HG02852 (cell line): ENCODE data around the gene CCDC182.

Source experiments
- ATAC-seq: cut with Tn5 transposase; IDR thresholded peaks from one replicate; pipeline ENCODE4 v1.9.1; 2021; ENCODE audit warnings: mild to moderate bottlenecking, moderate library complexity; ENCODE audit not compliant: unreplicated experiment

Gene CCDC182

DNA sequence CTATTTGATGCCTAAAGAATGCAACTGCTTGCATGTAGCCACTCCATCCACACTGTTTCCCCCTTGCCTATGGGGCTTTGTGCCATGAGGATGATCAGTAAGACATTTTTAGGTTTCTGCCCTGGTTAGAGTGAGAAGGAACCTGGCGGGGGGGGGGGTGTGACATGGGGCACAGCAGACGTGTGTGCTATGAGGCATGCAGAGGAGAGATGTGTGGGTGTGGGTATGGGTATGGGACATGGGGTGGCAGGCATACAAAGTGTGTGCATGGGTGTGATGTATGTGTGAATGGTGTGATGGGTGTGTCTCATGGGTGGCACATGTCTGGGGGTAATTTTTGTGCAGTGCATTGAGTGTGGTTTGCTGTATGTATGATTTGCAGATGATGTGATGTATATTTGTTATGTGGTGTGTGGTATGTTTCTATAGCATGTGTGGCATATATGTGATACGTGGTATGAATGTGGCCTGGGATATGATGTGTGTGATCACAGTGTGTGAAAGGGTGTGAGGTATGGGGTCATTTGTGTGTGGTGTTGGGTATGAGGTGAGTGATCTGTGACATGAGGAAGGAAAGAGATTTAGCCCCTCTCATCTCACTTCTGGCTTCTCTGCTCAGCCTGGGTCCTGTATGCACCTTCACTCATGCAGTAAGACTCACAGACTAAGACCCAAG is 14.9 kb downstream of the CCDC182 start:
- no peak for ATAC-seq

DNA sequence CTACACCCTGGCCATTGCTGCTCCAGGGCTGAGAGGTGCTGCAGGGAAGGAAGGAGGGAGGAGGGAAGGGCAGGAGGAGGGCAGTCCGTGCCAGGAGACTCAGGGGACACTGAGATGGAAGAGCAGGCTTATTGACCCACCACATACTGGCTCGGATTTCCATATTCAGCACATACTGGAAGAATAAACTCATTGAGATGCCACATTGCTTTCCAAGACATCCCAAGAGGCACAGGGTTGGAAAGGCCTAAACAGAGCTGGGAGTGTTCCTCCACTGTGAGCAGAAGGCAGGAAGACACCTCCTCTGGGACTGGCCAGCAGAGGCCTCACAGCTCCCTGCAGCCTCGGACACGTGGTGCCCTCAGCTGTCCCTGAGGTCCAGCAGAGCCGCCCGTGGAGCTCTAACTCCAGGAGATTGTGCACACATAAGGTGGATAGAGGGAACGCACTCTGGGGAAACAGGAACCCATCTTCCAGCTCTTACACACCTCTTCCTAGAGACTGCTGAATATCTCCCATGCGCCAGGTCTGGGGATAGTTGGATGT is 17.4 kb downstream of the CCDC182 start:
- ATAC-seq: no peak

DNA sequence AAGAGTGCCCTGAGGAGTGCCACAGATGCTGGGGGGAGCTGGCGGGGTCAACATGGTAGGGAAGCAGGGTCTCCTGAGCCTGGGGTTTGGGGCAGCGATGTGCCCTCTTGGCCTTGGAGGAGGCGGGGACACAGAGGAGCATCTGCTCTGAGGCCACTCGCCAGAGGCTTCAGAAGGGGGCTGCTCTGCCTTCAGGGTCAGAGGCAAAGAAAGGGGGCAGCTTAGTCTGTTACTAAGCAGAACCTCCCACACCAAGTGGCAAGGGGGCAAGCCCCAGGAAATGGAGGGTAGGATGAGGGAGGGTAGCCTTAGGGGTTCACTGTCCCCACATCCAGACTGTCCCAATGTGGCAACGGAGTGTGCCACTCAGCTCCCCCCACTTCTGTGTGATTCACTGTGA is 18.3 kb downstream of the CCDC182 start:
- no peak for ATAC-seq

DNA sequence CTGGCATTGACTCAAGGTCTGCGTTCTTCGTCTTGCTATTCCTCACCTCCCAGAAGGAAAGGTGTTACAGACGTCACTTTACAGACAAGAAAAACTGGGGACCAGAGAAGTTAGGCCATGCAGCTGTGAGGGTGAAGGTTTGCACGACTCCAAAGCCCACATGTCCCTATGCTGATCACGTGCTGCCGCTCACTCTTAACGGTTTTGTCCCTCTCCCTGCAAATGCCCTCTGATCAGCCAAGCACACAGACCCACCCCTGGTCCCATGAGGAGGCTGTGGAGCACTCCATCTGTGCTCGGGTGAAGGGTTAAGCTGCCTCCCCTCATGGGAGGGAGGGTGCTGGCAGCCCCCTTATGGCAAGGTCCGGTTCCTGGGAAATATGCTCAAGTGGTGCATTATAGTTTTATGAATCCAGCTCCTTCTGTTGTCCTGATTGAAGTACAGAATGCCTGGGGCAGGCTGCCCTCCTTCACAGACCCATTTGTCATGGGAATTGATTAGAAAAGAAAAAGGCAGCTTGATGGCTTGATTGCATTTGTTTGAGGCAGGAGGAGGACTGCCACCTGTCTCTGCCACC is 18.8 kb downstream of the CCDC182 start:
- ATAC-seq: no peak

DNA sequence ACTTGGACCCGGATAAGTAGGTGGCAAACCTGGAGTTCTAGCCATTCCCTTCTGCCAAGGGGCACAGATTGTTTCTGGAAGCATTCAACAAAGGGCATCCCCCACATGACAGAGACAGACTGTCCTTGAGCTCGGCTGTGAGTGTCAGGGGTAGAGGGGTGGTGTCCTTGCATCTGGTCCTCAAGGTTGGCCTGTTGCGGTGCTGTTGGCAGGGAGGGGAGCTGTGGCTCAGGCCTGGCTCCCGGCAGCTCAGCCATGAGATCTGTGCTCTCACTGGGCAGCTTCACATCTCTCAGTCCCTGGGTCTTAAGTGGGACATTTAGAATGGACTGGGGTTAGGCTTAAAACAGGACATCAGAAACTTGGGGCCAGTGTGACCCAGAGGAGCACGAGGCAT is 20.4 kb downstream of the CCDC182 start:
- ATAC-seq: no peak

DNA sequence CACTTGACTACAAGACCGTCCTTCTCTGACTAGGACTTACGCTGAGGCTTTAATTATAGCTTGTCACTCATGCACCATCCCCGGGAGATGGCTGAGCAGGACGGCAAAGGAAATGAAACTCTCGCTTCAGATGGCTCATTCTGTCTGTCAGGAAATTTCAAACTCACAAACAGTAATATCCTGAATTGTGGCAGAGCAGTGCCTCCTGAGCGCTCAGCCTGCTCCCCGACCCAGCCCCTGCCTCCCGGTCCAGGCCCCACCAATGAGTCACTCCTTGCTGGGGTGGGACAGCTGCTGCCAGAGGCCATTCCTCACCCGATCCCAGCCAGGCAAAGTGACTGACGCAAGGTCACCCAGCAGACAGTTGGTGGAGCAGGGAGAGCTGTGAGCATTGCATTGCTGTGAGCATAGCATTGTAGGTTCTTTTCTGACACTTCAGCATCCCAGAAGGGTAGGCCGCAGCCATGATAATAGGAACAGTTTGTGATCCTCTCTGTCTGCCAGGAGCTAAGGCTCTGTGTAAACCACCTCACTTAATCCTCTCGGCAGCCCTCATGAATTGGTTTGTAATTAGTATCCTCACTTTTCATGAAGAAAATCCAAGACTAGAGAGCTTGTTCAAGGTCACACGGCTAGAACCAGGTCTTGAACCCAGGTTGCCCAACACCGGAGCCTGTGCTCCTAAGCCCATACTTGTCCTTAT is 20.9 kb downstream of the CCDC182 start:
- ATAC-seq: peak; percentile 84

DNA sequence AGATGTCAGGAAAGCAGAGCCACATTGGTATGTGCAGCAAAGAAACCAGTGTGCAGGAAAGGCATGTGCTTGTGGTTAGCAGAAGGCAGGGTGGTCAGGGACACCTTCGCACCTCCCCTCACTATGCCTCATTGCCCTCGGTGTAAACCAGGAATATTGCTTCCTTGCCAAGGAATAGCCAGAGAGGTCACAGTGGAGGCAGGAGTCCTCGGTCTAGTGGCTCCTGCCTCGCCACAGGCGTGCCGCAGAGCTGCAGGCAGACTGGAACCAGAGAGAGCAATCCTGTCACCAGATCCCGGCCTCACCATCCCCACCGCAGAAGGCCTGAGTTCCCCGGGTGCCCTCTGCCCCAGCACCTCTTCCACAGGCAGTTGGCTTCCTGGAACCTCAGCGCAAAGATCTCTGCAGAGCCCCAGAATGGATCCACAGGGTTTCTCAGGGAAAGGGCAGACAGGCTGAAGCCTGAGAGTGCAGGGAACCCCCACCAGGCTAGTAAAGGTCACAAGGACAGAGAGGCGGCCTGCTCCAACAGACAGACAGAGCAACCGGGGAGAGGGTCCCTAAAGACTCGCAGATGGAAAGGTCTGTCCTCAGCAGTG is 21.6 kb downstream of the CCDC182 start:
- ATAC-seq: no peak

DNA sequence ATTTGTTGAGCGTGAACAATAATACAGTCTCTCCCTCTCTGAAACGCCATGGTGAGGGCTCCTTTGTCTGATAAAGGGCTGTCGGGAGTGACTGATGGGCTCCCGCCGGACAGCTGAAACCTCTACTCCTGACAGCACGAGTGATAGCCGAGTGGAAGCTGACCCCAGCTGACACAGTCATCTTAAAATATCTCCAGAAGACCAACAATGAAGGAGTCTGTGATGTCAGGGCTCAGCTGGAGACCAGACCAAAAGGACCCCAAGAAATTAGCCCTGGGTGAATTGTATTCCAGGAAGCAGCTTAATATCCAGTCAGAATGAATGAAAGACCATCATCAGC is 22.4 kb downstream of the CCDC182 start:
- no peak for ATAC-seq

DNA sequence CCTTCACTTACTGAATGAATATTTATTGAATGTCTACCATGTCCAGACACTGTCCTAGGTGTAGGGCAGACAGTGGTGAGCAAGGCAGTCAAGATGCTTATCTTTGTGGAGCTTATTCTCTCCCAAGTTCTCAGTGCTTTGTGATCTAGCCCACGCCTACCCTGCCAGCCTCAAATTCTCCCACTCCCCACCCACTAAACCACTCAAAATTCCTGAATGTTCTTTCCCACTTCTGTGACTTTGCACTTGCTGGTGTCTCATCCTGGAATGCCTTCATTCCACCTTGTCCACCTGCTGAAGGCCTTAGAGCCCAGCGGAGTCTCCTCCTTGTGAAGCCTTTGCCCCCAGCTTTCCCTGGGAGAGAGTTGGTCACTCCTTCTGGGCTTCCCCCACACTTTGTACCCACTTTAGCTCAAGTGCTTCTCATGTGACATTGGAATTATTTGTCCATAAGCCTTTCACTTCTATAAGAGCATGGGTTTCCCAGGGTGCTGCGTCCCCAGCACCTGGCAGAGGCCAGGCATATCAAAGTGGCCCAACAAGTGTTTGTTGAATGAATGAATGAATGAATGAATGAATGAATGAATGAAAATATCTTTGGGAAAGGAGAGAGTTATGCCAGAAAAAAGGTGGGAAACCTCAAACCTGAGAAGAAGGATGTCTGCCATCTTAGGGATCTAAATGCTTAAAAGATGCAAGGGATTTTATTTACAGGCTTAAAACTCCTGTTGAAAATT is 23.0 kb downstream of the CCDC182 start:
- ATAC-seq: no peak

DNA sequence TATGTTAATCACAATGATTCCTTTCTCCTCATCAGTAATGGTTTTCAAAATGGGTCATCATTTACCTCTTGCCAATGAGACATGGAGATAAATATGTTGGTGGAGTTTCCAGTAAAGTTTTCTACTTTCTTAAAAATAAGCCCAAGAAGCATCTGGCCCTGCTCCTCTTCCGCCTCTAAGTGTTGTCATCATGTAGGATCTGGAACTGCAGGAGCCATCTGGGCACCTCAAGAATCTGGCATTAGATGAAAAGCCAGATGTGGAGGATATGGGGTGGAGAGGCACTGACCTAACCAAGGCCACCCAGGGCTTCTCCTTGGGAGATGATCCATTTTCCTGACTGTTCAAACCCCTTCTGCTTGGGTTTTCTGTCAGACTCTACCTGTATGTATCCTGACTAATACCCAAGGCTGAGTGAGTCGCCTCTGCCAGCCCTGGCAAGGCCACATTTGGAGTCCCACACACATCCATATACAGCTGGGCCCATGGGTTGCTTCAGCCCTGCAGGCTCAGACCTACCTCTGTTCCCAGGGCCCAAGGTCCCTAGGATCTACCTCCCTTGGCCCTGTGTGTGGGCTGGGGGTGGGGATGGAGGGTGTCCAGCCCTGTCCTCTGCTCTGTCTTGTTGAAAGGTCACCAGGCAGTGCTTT is 24.6 kb downstream of the CCDC182 start:
- ATAC-seq: no peak

DNA sequence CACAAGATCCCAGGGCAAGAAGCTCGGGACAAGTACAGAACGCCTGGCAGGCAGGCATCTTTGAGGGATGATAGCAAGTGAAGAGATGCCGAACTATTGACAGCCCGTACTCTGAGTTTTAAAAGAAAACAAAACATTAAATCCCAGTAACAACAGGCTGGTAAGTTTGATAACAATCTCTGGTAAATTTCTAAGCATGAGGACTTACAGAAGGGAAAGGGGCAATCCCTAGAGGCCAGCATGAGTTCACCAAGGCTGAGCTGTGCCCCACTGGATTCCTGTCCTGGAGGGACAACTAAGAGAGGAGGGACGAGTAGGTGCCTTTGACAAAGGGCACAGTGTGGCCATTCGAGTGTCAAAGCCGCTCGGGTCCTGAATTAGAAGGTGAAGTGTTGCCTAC is 26.2 kb downstream of the CCDC182 start:
- ATAC-seq: no peak

DNA sequence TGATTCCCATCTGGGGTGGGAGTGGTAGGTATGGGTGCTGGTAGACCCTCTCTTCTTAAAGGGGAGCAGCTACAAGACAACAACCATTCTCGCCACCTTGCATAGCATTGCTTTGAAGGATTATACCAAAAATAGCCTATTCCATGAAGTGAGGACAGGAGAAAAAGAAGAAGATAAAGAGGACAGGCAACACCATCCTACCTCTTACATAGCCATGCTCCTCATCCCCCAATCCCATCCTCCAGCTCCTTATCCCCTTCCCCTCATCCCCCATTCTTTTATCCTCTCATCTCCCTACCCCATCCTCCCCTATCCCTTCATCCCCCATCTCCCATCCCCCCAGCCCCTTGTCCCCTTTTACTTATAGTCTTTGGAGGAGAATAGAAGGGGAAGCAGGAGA is 29.1 kb downstream of the CCDC182 start:
- no peak for ATAC-seq

DNA sequence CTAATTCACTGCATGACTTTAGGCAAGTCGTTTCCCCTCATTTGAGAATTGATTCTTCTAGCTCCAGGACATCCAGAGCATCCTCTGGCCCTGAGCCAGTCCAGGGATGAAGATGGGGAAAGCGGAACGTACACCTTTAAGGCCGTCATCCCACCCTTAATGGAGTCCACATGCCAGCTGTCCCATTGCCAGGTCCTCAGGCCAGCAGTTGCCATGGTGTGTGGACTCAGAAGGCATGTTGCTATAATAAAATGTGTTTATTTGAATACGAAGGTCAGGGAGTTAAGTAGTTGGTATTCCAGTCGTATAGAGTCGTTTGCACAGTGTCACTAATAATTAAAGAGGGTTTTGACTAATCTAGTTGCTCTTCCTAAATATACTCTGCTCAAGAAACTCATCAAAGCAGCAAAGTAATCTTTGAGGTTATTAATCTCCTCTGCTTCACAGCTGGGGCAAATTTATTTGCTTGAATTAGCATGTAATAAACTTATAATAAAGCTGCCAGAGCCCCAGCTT is 30.4 kb downstream of the CCDC182 start:
- ATAC-seq: no peak

DNA sequence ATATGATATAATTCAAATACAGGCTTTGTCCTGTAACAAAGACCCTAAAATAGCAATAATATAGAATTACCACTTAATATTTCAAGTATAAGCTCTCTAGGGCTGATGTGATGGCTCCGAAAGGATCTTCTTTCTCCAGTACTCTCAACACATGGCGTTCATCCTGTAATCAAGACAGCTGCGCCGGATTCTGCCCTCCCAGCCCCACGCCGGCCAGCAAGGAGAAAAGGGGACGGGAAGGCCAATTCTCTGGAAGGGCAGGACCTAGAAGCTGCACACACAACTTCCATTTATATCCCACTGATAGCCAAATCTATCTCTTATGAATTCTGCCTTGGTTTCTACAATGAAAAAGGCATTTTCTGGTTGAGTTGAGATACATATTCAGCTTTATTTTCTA is 32.0 kb downstream of the CCDC182 start:
- ATAC-seq: no peak

DNA sequence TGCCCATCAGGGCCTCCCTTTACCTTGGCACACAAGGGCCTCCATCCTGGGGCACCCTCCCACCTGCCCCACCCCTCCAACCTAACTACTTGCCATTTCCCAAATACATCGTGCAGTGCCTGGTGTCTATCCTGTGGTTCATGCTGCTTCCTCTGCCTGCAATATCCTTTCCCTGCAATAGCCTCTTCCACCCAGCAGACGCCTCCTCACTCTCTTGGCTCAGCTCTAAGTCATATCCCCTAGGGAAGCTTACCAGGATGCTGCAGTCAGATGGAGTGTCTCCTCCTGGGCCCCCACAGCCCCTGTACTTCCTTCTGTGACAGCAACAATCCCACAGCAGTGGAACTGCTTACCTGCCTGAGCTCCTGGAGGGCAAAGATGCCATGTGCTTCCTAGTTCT is 36.7 kb downstream of the CCDC182 start:
- no peak for ATAC-seq

DNA sequence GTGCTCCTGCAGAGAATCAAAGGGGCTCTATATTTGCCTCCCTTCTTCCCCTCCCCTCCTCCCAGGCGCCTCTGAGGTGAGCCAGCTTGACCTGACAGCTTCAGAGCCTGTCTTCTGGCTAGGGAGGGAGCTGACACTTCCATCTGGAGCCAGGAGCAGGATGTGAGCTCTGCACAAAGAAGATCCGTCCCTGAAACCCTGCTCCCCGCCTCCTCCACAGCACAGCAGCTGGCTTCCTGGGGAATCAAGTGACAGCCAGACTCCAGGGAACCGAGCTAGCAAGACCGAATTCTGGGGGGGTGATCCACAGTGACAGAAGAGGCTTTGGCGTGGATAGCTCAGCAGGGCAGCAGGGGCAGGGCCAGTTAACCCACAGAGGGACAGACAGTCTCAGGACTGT is 37.2 kb downstream of the CCDC182 start:
- no peak for ATAC-seq

DNA sequence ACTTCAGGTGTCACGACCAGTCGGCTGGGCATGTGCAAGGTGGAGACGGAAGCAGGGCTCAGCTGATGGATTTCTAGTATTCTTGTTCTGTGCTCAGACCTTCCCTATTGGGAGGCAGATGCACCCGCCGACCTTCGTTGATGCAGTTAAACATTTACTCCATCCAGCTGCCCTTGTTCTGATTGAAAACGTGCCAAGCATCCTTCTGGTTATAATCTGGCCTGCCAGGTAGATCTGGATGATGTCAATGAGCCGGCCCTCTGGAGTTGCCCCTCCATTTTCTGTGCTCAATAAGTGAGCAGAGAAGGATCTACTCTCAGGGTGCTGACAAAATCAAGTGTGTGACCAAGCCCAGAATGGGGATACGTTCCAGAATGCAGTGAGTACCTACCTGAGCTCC is 38.3 kb downstream of the CCDC182 start:
- ATAC-seq: no peak

DNA sequence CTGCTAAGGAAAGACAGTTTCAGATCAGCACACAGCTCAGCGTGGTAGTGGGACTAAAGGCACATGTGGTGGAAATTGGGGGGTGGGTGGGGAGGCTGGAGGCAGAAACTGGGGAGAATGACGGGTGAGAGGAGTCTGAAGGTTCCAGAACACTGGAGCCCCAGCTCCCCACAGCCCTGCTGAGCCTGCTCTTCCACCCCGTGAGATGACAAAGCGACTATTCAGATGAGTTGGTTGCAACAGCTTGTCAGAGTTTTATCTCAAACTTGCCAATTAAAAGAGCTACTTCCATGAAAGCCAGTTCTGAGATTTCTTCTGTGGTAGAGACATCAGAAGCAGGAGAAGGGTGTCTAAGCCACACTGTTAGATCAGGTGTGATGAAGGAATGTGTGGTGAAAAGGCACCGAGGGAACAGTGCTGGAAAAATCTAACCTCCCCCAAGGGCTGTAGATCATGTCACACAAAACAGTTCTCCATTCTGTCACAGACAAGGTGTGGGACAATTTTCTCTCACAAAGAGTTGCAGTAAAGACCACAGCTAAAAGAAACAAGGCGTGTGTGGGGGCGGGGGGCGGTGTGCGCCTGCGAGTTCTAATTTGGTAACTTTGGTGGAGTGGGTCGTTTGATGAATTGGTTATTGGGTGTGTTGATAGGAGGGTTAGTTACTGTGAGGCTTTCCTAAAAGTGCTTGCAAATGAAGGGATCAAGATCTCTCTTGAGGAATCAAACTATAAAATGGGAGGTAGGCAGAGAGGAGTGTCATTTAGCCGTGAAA is 39.0 kb downstream of the CCDC182 start:
- ATAC-seq: no peak

DNA sequence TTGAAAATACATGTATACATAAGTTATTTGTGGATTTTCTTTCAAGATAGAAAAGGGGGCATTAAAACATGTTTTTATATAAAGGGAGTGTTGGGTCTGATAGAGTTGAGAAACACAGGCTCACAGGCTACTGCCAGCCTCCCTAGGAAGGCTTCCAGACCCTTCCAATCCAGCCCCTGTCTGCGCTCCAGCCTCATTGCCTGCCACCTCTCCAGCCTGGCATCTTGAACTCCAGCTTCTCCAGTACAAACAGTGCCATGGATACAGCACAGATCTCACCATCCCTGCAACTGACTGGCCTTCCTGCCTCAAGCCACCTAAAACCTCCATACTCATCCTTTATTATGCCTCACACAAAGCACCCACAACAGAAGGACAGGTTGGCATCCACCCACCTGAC is 40.7 kb downstream of the CCDC182 start:
- no peak for ATAC-seq

DNA sequence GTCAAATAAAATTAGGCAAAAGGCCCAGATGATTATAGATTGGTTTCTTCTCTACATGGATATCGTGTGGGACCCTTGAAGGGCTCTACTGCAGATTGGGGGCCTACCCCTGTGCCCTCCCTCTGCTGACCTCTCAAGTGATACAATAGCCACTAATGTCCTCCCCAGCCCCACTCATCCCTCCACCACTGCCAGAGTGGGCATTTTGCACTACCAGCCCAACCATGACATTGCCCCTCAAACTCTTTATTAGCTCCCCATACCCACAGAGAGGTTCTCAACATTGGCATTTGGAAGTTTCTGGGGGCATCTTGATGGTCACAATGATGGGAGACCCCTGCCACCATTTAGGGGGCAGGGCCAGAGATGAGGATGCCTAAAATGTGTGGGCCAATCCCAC is 41.8 kb downstream of the CCDC182 start:
- ATAC-seq: no peak
